NCI-H748 treated with DMSO at 0.1 percent for 48 hours (cell line): ENCODE data around the gene TBX21.

Experiments
- DNase-seq: peaks from one replicate; lab custom pipeline; 2025; lab: John Stamatoyannopoulos, UW

TBX21 gene

DNA sequence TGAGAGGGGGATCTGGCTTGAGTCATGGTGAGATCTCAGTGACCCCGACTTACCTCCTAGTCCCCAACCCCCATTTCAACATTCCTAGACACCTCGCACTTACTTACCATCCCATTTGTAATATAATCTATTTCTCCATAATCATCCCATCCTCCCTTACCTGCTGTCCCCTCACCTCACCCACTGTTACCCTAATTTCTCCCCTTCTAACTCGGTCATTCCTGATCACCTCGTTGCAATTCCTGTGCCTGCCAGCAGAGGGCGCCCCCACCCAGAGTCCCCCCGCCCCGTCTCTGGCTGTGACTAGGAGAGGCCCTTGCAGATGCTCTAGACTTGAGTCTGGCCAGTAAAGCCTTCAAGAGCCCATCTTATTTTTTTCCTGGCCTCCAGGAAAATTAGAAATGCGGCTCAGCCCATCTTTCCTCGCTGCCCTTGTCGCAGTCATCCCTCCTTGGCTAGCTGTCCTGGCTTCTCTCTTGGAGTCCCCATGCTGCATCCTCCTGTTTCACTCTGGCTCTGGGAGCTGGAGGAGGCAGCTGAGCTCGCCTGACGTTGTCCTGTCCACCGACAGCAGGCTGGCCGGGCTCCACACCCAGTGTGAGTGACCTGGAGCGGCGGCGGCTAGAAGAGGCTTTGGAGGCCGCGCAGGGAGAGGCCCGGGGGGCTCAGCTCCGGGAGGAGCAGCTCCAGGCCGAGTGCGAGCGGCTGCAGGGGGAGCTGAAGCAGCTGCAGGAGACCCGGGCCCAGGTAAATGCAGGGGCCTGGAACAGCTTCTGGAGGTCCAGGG is 34.1 kb upstream of the TBX21 start:
- peak; percentile 8 for DNase-seq

DNA sequence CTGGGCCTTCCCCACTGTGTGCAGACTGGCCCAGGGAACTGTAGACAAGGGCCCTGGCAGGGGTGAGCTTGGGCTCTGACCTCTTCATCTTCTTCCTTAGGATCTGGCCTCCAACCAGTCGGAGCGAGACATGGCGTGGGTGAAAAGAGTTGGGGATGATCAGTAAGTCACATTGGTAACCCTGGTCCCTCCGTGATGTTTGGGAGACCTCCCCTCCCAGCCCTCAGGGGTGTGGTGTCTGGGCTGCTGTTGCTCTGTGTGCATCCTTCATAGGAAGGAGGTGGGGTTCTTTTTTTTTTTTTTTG is 33.5 kb upstream of the TBX21 start:
- no peak for DNase-seq

- DNase-seq: no peak
Measured at GRCh38 chr17:47700471-47701449, 32.3 kb upstream of the TBX21 start.

DNA sequence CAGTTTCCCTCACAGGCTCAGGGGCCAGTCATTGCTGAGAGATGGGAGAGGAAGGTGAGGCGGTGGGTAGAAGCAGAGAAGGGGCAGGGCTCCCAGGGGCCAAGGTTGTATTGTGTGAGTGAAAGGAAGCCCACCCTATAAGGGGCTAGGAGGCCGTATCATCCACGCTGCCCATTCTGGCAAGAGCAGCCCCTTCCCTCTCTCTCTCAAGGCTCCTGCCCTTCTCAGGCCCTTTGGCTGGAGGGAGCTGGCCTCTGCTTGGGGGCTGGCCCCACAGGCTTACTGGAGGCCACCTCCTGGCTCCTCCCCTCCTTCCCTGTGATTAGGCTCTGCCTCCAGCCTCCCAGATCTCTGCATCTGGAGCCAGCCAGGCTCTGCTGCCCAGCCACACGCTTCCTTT is 31.4 kb upstream of the TBX21 start:
- no peak for DNase-seq

DNA sequence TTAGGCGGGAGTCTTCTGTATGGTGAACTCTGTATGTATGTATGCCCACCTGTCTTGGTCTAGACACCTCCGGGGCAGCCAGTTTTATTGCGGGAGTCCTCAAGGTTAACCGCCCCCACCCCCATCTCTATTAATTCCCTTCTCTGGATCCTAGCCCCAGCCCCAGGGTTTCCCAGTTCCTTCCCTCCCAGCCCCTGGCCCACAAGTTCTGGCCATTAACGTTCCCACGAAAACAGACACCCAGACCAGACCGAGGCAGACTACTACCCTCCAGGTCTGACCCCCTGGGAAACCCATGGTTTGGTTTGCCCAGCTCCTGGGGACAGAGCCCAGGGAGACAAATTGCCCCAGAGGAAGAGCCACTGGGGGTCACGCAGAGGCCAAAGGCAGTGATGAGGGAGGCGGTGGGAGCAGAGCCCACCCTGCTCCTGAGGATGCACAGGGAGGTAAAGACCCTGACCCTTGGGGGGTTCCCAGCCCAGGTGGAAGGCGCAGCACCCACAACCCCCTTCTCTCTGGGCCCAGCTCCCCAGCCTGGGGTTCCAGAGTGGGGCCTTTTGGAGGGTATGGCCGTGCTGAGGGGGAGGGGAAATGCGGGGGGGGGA is 30.5 kb upstream of the TBX21 start:
- no peak for DNase-seq

DNA sequence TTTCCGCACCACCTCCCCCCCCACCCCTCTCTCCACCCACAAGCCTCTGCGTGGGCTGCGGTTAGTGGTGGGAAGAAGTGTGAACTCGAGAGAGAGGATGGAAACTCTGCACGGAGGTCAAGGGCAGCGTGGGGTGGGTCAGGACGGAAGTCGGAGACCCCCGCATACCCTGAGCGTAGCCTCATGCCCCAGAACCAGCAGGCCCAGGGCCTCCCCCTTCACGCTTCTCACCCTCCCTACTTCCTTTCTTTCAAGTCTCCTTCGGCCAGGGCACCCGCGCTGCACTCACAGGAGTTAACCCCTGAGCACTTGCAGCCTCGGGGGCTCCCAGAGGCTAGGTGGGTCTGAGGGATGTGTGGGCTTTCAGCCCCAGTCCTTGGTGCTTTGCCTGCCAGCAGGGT is 29.8 kb upstream of the TBX21 start:
- no peak for DNase-seq

DNA sequence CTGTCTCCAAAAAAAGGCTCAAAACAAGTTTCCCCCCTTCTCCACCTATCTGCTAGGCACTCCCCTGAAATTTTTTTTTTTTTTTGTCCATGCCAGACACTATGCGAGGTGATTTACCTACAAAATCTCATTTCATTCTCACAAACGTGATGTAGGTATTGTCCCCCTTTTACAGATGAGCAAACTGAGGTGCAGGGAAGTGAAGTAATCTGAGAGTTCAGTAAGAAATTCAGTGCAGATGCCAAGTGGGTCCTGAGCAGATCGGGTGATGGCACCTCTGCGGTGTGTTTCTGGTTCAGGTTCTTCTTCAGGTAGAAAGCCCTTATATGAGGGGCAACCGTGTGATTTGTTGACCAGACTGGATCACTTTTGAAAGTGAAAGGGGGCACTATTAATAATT is 29.4 kb upstream of the TBX21 start:
- DNase-seq: no peak

- DNase-seq: no peak
Measured at GRCh38 chr17:47704116-47704515, 28.9 kb upstream of the TBX21 start.

GRCh38 chr17:47704736-47705135 is 28.3 kb upstream of the TBX21 start:
- no peak for DNase-seq

DNA sequence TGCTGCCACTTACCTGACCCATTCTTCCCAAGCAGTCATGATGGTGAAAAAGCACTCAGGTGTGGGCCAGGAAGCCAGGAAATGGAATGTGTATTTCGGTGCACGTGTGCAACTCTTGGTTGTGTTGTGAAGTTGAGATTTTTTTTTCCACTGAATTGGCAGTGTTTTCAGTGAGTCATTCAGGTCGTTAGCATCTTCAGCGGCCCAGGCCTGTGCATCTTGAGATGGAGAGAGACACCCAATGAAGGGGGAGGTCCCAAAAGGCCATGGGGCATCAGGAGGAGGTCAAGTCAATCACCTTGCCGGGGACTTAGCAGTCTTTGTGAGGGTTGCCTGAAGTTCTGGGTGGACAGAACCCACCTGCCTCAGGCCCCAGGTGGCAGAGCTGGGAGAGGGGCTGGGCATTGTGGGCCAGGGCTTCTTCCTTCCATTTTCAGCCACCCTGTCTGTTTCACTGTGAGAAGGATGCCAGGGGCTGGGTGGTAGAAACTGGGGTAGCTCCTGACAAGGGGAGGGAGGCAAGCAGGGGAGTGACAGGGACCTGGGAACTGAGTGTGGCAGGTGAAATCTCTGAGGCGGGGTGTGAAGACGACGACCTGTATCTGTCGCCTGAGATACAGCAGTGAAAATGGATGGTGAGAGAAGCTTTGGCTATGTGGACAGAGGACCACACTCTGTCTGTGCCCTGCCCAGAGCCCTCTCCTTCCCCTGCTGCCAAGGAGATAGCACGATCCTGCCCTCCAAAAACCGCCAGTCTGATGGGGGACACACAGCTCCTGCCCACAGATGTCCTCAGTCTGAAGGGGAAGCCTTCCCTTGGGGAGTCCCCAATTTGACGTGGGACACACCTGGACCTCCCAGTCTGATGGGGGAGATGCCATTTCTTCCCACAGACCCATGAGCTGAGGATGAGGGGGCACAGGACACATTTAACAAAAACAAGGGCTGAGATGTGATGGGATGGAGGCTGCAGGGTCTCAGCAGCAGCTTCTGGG is 27.2 kb upstream of the TBX21 start:
- DNase-seq: no peak

DNA sequence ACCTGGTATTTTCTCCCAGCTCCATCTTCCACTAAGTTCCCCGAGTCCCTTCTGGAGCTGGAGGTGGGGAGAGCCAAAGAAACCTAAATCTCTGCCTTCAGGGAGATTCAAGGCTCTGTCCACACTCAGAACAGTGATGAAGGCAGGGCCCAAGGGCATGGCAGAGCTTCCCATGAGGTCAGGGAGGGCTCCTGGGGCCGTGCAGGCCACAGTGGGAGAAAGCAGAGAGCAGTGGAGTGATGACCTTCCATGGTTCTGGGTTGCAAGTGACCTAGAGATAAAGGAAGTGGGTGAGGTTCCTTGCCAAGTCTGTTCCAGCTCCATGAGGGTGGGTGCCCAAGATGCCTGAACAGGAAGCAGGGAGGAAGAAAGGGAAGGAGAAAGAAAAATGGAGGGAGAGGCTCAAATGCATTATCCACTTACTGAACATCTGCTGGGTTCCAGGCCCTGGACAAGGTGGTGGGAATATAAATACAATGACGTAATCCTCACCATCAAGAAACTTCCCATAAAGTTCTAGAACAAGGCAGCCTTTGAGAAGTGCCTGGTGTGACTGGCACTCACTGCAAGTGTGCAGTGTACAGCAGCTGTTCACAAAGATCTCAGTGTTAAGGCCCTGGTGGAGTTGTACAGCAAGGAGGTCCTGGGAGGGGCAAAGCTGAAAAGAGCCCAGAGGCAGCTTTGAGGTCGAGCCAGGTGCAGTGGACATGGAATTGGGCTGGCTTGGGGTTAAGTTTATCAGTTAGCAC is 25.8 kb upstream of the TBX21 start:
- no peak for DNase-seq

- no peak for DNase-seq
Measured at GRCh38 chr17:47707884-47708283, 25.2 kb upstream of the TBX21 start.

DNA sequence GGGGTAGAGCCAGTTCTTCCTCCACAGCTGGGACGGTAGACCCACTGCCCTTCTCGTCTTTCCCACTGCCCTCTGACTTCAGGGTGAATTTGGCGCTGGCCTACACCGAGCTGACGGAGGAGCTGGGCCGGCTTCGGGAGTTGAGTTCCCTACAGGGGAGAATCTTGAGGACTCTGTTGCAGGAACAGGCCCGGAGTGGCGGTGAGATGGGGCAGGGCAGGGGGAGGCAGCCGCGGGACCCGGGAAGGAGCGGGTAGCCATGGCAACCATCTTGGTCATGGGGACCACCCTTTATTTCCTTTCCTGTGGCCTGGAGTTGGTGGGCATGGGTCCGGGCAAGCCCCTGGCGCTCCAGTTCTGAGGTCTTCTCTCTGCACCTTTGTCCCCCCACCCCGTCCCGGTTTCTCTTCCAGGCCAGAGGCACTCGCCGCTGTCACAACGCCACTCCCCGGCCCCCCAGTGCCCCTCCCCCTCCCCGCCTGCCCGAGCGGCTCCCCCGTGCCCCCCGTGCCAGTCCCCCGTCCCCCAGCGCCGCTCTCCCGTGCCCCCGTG is 24.6 kb upstream of the TBX21 start:
- DNase-seq: no peak

- DNase-seq: no peak
Measured at GRCh38 chr17:47708864-47709541, 24.0 kb upstream of the TBX21 start.

DNA sequence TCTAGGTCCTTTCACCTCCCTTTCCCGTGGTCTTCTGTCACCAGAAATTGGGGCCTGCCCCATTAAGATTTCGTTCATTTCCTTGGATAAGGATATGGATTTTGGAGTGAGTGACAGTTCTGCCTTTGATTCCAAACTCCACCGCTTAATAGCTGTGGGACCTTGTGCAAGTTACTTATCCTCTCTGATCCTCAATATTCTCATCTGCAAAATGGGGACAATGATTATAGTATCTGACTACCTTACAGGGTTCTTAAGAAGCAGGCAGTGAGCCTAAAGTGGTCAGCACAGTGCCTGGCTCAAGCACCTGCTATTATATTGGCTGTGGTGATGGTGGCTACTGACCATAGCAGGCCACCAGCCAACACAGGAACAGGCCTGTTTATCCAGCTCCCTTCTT is 23.4 kb upstream of the TBX21 start:
- no peak for DNase-seq

GRCh38 chr17:47711366-47712099 is 21.5 kb upstream of the TBX21 start:
- DNase-seq: no peak

- DNase-seq: no peak
Measured at GRCh38 chr17:47712330-47713023, 20.6 kb upstream of the TBX21 start.

DNA sequence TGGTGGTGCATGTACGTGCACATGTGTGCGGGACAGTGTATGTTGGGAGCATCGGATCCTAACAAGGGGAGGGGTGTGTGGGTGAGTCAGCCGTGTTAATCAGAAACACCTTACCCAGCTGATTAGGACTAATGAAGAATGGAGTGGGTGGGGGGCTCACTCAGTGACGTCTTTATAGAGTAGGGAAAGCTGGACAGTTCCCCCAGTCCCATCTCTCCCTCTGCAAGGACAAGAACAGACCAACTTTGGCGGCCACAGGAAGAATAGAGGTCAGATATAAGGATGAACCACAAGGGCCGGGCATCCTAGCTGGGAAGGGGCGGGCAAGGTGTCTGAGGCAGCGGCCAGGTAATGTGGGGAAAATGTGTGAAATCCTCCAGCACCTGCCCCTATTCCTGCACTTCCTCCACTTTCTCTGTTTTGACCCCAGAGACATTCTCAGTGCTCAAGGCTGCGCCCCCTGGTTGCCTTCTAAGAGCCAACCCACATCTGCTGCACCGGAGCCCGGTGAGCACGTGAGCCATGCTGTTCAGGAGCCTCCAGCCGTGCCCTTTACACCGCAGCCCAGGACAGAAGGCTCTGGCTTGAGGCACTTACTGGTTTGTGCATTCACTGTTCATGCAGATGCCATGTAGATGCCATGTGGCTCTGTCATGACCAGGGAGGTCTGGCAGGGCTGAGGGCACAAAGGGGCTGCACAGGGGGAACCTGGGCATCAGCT is 18.9 kb upstream of the TBX21 start:
- no peak for DNase-seq
